Stimulated activated CD4-positive, alpha-beta T cell treated with anti-CD3 and anti-CD28 coated beads, Interleukin-1b, Interleukin-23, amount 100 ng/mL, for 48 hours (primary cell): ENCODE data around the gene GPX4.

ENCODE experiments used
- DNase-seq: peaks from one replicate; pipeline ENCODE4 v3.0.0-alpha.2; 2020

GPX4 gene

DNA sequence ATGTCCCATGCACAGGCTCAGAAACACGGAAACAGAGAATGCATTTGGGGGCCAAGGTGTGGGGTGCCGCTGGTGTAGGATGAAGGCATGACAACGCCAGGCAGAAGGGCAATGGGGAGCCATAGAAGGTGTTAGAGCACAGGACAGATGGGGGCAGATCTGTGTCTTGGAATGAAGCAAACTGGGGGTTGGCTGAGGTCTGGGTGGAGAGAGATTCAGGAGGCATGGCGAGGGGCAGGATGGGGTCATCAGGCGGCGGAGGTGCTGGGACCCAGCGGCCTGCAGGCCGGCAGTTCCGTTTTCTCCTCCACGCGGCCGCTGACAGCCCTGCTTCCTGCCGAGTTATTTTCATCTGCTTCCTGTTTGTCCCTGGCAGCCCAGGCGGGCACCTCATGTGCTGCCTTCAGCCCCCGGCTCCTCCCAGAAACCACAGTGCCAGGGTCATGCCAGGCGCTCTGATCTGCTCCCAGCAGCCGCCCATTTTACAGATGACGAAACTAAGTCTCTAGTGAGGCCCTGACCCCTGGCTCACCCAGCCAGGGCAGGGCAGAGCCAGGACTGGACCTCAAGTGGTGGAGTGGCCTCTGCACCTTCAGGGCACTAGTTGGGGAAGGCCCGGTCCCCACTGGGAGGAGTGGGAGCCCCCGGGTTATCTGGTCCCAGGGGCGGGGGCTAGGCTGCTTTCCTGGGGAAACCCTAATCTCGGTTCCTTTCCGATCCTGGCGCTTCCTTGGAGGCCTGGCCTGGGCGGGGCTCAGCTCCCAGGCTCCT lies 34.6 kb upstream of the GPX4 start:
- peak; percentile 65 for DNase-seq

DNA sequence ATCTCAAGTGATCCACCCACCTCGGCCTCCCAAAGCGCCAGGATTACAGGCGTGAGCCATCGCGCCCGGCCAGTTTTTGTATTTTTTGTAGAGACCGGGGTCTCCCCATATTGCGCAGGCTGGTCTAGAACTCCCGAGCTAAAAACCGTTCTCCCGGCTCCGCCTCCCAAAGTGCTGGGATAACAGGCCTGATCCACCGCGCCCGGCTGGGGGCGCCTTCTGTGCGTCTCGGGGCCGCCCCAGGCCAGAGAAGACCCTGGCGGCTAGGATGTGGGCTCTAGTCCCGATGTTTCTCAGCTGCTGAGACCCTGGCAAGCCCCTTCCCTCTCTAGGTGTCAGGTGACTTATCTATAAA lies 33.2 kb upstream of the GPX4 start:
- no peak for DNase-seq

- DNase-seq = no peak
Observed at GRCh38 chr19:1070931-1071791, 32.6 kb upstream of the GPX4 start.

DNA sequence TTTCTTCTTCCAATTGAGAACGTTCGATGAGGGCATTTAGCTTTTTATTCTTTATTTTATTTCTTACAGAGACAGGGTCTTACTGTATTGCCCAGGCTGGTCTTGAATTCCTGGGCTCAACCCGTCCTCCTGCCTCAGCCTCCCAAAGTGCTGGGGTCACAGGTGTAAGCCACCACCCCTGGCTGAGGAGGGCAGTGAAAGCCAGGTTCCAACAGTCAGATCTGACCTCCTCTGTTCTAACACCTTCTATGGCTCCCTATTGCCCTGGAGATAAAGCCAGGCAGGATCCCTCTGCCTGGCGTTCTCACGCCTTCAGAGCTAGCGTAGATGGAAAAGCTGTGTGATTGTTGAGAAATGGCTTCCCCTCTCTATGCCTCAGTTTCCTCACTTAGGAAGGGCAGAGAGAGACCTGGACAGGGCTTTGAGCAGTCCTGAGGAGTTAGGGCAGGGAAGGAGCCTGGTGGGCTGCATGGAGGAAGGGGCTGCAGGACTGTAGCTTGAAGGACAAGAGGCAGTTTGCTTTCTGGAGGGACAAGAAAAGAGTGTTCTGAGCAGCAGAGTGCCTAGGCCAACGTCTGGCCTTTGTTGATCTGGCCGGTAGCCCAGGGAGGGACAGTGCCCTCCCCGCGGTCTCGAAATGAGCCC lies 31.3 kb upstream of the GPX4 start:
- no peak for DNase-seq

DNA sequence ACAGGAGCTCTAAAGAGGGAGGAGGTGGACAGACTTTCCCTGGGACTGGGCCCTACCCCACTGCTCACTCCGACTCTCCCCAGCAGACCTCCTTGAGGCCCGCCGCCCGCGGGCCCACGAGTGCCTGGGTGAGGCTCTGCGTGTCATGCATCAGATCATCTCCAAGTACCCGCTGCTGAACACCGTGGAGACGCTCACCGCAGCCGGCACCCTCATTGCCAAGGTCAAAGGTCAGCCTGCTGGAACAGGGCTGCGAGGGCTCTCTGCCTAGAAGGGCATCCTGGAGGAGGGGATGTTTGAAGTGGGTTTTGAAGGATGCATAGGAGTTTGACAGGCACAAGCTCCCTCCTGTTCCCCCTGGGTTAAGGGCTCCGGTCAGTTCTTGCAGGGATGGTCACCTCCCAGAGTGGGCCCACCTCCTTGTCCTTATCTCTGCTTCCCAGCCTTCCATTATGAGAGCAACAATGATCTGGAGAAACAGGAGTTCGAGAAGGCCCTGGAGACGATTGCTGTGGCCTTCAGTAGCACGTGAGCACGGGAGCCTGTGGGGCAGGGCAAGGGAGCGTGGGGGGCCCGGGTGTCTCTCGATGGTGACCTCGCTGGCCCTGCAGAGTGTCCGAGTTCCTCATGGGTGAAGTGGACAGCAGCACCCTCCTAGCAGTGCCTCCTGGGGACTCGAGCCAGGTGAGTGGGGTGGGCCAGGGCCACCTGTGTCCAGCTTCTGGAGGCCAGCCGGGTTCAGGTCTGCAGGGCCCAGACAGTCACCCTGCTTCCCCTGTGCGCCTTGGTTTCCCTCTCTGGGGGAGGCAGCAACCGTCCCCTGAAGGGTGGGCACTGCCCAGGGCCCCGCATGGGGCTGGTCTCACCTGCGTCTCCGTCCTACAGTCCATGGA lies 30.5 kb upstream of the GPX4 start:
- no peak for DNase-seq

GRCh38 chr19:1073956-1074517 lies 29.8 kb upstream of the GPX4 start:
- DNase-seq = no peak

DNA sequence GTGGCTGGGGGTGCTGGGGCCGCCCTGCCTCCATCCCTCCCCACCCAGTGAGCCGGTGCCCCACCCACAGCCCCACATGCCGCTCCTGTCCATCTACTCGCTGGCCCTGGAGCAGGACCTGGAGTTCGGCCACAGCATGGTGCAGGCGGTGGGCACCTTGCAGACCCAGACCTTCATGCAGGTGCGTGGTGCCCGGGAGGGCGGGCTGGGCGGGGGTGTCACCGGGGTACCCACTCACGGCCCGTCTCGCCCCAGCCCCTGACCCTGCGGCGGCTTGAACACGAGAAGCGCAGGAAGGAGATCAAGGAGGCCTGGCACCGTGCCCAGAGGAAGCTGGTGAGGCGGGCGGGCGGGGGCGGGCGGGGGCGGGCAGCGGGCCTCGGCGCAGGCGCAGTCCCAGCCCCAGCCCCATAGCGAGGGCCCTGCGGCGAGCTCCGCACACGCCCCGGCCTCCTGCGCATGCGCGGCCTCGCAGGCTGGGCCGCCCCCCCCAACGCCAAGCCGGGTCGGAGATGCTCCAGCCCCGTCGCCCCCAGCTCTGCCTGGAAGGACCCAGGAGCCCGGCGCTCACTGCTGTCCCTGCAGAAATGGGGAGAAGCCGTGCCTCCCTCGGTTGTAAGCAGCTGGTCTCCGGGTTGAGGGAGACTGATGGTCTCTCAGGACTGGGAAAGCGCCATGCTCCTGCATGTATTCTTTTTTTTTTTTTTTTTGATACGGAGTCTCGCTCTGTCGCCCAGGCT lies 29.1 kb upstream of the GPX4 start:
- DNase-seq = peak; percentile 80

- no peak for DNase-seq
Observed at GRCh38 chr19:1076046-1076386, 27.8 kb upstream of the GPX4 start.

- peak; percentile 94 for DNase-seq
Observed at GRCh38 chr19:1076951-1077350, 26.8 kb upstream of the GPX4 start.

GRCh38 chr19:1079566-1080111 lies 24.2 kb upstream of the GPX4 start:
- DNase-seq = peak; percentile 89

DNA sequence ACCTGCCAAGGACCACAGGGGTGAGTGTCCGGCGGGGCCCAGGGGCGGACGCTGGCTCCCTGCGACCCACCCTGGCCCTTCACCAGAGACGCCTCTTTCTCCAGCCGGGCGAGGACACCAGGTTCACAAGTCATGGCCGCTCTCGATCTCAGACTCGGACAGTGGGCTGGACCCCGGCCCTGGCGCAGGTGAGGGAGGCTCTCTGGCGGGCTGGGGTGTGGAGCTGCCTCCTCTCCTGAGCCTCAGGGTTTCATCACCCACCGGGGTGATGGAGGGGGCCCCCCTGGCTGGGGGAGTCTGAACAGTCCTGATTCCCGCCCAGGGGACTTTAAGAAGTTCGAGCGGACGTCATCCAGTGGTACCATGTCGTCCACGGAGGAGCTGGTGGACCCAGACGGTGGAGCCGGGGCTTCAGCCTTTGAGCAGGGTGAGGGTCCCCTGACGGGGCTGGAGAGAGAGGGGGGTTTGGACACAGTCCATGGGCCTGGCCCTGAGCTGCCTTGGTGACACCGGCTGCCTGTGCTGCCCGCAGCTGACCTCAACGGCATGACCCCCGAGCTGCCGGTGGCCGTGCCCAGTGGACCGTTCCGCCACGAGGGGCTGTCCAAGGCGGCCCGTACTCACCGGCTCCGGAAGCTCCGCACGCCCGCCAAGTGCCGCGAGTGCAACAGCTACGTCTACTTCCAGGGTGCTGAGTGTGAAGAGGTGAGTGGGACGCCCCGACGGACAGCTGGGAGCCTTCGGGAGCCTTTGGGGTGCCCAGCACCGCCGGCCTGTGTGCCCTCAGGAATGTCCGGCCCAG lies 23.2 kb upstream of the GPX4 start:
- no peak for DNase-seq

DNA sequence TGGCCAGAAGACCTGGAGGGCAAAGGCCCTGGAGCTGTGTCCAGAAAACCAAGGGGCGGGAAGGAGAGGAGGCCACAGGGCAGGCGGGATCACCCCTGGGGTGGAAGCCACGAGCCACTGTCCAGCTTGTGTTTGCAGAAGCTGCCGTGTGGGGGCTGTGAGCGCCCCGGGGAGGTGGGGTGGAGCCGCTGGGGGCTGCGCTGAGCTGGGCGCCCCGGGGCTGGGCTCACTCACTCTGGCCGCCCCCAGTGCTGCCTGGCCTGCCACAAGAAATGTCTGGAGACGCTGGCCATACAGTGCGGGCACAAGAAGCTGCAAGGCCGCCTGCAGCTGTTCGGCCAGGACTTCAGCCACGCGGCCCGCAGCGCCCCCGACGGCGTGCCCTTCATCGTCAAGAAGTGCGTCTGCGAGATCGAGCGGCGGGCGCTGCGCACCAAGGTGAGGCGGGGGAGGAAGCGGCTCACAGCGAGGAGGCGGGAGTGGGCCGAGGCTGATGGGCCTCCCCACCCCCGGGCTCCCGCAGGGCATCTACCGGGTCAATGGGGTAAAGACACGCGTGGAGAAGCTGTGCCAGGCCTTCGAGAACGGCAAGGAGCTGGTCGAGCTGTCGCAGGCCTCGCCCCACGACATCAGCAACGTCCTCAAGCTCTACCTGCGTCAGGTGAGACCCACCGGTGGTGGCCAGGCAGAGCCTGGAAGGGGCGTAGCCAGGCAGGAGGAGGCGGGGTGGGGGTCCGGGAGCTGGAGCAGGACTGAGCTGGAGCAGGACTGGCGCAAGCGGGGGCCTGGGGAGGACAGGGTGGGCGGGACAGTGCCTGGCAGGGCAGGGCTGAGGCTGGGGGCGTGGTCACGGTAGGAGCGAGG lies 22.3 kb upstream of the GPX4 start:
- no peak for DNase-seq

- peak; percentile 91 for DNase-seq
Observed at GRCh38 chr19:1082165-1082927, 21.4 kb upstream of the GPX4 start.

- DNase-seq = no peak
Observed at GRCh38 chr19:1082928-1083816, 20.6 kb upstream of the GPX4 start.

- no peak for DNase-seq
Observed at GRCh38 chr19:1084024-1084868, 19.5 kb upstream of the GPX4 start.

DNA sequence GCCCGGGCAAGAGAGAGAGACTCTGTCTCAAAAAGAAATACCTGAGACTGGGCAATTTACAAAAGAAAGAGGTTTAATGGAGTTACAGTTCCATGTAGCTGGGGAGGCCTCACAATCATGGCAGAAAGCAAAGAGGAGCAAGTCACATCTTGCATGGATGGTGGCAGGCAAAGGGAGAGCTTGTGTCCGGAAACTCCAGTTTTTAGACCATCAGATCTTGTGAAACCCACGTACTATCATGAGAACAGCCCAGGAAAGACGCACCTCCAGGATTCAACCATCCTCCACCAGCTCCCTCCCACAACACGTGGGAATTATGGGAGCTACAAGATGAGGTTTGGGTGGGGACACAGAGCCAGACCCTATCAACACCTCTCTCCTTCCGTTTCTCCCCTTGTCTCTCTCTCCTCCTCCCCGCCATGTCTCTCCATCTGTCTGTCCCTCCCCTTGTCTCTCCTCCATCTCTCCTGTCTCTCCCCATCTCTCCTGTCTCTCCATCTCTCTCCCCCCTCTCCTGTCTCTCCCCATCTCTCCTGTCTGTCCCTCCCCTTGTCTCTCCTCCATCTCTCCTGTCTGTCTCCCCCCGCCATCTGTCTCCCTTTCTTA lies 18.6 kb upstream of the GPX4 start:
- no peak for DNase-seq
